ENCODE data around the gene SLC29A3. TPM values are rescaled to one million over a fixed set of nuclear protein-coding genes. Genes with fewer than 3 reads are reported as not detected.
"Not testable (repeated sequence)": the region's sequence is repeated elsewhere in the genome, so short reads cannot be mapped to it uniquely, and the experiment has no call there.

SLC29A3 gene
- total RNA-seq, 1 donor = 2.2 TPM

- no peak for DNase-seq (ENCODE audit: low read depth)
- no peak for TF ChIP-seq CTCF (IDR thresholded peaks at IDR 0.05; ENCODE audit: insufficient read depth, low read depth, low read length)
- H3K4me3 ChIP-seq (ENCODE audit: low read depth, low read length) = no peak overlapping the region
Measured at GRCh38 chr10:71294091-71294561, 24.9 kb upstream of the SLC29A3 start.

GRCh38 chr10:71294856-71295255 lies 24.2 kb upstream of the SLC29A3 start:
- DNase-seq (ENCODE audit: low read depth) = no peak
- H3K4me3 ChIP-seq (ENCODE audit: low read depth, low read length) = no peak overlapping the region
- no peak for TF ChIP-seq CTCF (IDR thresholded peaks at IDR 0.05; ENCODE audit: insufficient read depth, low read depth, low read length)

GRCh38 chr10:71295641-71296040 lies 23.4 kb upstream of the SLC29A3 start:
- TF ChIP-seq CTCF (IDR thresholded peaks at IDR 0.05; ENCODE audit: insufficient read depth, low read depth, low read length) = no peak
- no peak overlapping the region for H3K4me3 ChIP-seq (ENCODE audit: low read depth, low read length)
- DNase-seq (ENCODE audit: low read depth) = no peak

GRCh38 chr10:71296086-71296485 lies 23.0 kb upstream of the SLC29A3 start:
- no peak for TF ChIP-seq CTCF (IDR thresholded peaks at IDR 0.05; ENCODE audit: insufficient read depth, low read depth, low read length)
- no peak for DNase-seq (ENCODE audit: low read depth)
- no peak overlapping the region for H3K4me3 ChIP-seq (ENCODE audit: low read depth, low read length)

GRCh38 chr10:71296811-71297210 lies 22.2 kb upstream of the SLC29A3 start:
- H3K4me3 ChIP-seq (ENCODE audit: low read depth, low read length); DNase-seq (ENCODE audit: low read depth): not testable (repeated sequence)

- DNase-seq (ENCODE audit: low read depth) = no peak
- H3K4me3 ChIP-seq (ENCODE audit: low read depth, low read length) = no peak overlapping the region
- no peak for TF ChIP-seq CTCF (IDR thresholded peaks at IDR 0.05; ENCODE audit: insufficient read depth, low read depth, low read length)
Measured at GRCh38 chr10:71297343-71297742, 21.7 kb upstream of the SLC29A3 start.

- no peak overlapping the region for H3K4me3 ChIP-seq (ENCODE audit: low read depth, low read length)
- DNase-seq (ENCODE audit: low read depth) = no peak
- TF ChIP-seq CTCF (IDR thresholded peaks at IDR 0.05; ENCODE audit: insufficient read depth, low read depth, low read length) = no peak
Measured at GRCh38 chr10:71299071-71299785, 19.8 kb upstream of the SLC29A3 start.

Measured in fibroblast of villous mesenchyme (primary cell).